Measurements from ENCODE around the gene S100A3.
"Not testable (repeated sequence)": the region's sequence is repeated elsewhere in the genome, so short reads cannot be mapped to it uniquely, and the experiment has no call there.

S100A3 gene

GRCh38 chr1:153521808-153522207 is 27.2 kb downstream of the S100A3 start:
- H3K4me3 ChIP-seq (ENCODE audit: low read length) = not testable (repeated sequence)

DNA sequence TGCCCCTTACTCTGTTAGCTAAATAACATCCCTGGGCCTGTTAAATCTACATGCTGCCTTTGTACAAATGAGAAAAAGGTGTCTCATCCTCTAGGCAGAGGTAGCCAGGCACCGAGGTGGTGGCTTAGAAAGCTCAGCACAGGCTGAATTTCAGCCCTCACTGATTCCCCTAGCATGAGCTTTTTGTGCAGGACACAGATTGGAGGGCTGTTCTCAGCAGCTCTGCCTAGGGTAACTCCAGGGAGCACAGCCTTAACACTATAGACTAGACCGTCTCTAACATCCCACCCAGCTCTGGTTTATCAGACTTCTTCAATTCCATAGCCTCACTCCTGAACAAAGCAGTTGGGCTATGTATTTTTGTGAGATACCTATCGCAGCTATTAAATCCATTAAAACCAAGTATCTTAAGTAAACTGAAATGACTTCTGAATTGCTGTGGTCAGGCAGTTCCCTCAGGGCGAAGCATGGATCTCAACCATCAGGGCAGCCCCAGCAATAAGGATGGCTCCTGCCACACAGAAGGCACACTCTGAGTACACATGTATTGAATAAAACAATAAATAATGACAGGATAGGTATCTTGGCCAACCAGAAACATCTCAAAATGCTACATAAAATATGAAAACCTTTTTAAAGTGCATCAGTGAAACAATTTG is 28.1 kb downstream of the S100A3 start:
- H3K4me3 ChIP-seq (ENCODE audit: low read length) = no peak overlapping the region
- DNase-seq (ENCODE audit: low read depth, low spot score) = no peak

More at GRCh38 chr1:153521808-153522207, 27.2 kb downstream of the S100A3 start:
- not testable (repeated sequence) for DNase-seq (ENCODE audit: low read depth, low spot score)

DNA sequence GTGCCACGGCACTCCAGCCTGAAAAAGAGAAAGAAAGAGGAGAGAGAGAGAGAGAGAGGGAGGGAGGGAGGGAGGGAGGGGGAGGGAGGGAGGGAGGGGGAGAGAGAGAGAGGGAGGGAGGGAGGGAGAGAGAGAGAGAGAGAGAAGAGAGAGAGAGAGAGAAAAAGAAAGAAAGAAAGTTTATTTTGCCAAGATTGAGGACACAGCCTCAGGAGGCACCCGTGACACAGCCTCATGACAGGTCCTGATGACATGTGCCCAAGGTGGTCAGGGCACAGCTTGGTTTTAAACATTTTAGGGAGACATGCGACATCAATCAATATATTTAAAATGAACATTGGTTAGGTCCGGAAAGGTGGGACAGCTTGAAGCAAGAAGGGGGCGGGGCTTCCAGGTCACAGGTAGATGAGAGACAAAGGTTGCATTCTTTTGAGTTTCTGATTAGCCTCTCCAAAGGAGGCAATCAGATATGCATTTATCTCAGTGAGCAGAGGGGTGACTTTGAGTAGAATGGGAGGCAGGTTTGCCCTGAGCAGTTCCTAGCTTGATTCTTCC is 28.8 kb downstream of the S100A3 start:
- not testable (repeated sequence) for H3K4me3 ChIP-seq (ENCODE audit: low read length); DNase-seq (ENCODE audit: low read depth, low spot score)

GRCh38 chr1:153519242-153519641 is 29.8 kb downstream of the S100A3 start:
- H3K4me3 ChIP-seq (ENCODE audit: low read length) = no peak overlapping the region
- no peak for DNase-seq (ENCODE audit: low read depth, low spot score)

DNA sequence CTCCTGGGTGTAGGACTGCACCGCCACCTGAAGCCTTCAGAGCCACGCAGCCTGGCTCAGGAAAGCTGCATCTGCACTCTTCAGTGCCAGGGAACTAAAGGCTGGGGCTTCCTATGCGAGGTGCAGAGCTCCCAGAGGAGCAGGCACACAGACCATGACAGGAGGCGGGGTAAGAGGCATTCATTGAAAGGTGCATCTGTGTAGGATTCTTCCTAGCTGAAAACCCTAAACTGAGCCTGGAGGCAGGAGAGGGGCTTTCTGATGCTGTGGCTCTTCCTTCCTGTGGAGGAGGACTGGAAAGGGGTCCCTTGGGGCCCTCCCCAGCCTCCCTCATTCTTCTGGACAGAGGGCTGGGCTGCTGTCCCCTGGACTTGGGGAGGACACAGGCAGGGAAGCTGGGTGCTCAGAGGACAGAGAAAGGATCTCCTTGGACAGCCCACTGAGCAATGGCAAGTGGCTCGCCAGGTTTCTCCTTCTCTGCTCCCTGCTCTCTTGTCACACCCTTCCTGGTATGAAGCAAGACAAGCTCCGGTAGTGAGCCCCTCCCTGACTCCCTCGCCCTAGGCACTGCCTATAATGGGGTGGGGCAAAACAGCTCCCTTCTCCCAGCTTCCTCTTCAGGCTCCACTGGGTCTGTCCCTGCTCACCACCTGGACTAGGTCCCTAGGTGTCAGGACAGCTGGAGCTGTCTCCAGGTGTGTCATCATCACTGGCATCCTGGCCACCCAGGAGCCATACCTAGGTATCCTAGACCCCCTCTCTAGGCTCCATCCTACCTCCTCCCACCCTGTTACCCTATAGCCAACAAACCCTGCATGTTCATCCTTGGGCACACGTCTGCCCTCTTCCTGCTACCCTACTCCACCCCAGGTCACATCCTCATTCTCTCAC is 33.3 kb downstream of the S100A3 start:
- H3K4me3 ChIP-seq (ENCODE audit: low read length) = no peak overlapping the region
- no peak for DNase-seq (ENCODE audit: low read depth, low spot score)

- no peak overlapping the region for H3K4me3 ChIP-seq (ENCODE audit: low read length)
- DNase-seq (ENCODE audit: low read depth, low spot score) = no peak
Measured at GRCh38 chr1:153513666-153514065, 35.4 kb downstream of the S100A3 start.

DNA sequence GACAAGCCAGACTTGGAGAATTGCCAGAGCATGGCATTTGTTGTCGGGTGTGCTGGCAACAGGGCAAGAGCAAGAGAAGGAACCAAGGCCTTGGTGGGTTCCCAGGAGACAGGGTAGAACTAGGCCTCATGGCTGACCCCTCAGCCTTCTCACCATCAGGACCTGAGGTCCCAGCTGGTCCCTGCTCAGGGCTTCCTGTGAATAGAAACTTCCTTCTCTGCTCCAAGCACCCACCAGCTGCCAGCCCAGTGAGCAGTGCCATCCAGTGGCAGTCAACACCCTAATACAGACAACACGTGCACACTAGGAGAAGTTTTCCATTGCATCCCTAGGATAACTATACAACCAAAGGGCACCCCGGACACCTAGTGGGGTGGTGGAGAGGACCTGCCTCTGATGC is 36.0 kb downstream of the S100A3 start:
- no peak overlapping the region for H3K4me3 ChIP-seq (ENCODE audit: low read length)
- DNase-seq (ENCODE audit: low read depth, low spot score) = no peak

DNA sequence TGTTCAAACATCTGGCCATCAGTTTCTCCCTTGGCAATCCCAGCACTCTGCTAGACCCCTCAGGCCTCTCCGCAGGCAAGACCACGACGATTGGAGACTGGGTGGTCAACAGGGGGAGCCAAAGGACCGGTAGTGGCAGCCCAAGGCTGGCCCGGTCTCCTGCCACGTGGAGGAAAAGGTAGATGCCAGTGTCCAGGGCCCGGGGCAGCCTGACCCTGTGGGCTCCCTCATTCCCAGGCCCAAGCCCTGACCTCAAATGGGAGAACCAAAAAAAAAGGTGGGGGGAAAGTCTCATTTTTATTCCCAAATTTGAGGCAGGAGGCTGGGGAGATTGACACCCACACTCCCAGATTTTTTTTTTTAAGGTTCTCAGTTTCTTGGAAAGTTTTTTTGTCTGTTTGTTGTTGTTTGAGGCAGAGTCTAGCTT is 38.1 kb downstream of the S100A3 start:
- peak; percentile 43 for DNase-seq (ENCODE audit: low read depth, low spot score)
- H3K4me3 ChIP-seq (ENCODE audit: low read length) = no peak overlapping the region

- peak; percentile 65 for DNase-seq (ENCODE audit: low read depth, low spot score)
- H3K4me3 ChIP-seq (ENCODE audit: low read length) = no peak overlapping the region
Measured at GRCh38 chr1:153509729-153510354, 39.2 kb downstream of the S100A3 start.

- DNase-seq (ENCODE audit: low read depth, low spot score) = no peak
- no peak overlapping the region for H3K4me3 ChIP-seq (ENCODE audit: low read length)
Measured at GRCh38 chr1:153509036-153509435, 40.0 kb downstream of the S100A3 start.

GRCh38 chr1:153507926-153508583 is 41.0 kb downstream of the S100A3 start:
- no peak overlapping the region for H3K4me3 ChIP-seq (ENCODE audit: low read length)
- DNase-seq (ENCODE audit: low read depth, low spot score) = no peak

DNA sequence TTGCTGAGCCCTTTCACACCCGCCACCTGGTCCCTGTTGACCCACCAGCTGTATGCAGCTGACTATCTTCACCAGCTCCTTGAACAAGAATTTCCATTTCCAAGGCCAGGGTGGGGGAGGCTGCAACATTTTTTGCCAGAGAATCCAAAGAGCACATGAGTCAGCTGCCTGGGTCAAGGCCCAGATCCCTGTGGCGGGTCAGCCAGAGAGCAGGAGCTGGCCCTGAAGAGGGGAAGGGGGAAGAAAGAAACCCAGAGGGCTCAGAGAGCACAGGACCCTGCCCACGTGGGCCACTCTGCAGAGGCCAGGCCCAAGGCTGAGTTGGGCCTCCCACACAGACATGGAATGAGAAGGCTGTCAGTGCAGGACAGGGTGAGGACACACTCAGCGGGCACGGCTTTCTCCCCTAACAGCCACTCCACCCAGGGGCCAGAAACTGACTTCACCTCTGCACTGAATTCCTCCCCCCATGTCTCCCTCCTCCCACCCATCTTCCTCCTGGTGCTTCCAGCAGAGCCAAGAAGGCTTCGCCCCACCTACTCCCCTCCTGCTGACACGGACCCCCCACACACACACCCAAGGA is 42.1 kb downstream of the S100A3 start:
- no peak for DNase-seq (ENCODE audit: low read depth, low spot score)
- no peak overlapping the region for H3K4me3 ChIP-seq (ENCODE audit: low read length)

DNA sequence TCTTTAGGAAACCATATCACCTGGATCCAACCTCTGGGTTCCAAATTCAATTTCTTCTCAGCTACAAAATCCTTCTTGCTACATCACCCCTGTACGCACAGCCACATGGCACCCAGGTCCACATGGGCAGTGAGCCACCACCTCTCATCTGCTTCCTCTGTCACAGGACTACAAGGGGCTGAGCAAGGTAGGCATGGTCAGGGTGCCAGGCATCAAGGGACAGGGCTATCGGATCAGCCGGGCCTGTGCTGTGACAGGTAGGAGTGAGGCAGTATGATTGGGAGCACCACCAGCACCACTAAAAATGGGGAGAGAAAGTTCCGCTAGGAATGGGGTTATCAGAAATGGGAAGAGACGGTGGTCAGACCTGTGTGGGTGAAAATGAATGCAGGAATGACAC is 42.7 kb downstream of the S100A3 start:
- no peak overlapping the region for H3K4me3 ChIP-seq (ENCODE audit: low read length)
- DNase-seq (ENCODE audit: low read depth, low spot score) = no peak

- DNase-seq (ENCODE audit: low read depth, low spot score) = no peak
- H3K4me3 ChIP-seq (ENCODE audit: low read length) = no peak overlapping the region
Measured at GRCh38 chr1:153505576-153505975, 43.5 kb downstream of the S100A3 start.

DNA sequence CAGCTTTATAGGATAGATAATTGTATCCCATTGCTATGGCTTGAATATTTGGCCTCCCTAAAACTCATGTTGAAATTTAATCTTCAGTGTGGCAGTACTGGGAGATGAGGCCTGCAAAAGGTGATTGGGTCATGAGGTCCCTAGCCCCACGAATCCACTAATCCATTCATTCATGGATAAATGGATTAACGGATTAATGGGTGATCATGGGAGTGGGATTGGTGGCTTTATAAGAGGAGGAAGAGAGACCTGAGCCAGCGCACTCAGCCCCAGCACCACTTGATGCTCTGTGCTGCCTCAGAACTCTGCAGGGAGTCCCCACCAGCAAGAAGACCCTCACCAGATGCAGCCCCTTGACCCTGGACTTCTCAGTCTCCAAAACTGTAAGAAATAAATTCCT is 45.3 kb downstream of the S100A3 start:
- no peak overlapping the region for H3K4me3 ChIP-seq (ENCODE audit: low read length)
- no peak for DNase-seq (ENCODE audit: low read depth, low spot score)

GRCh38 chr1:153498746-153499145 is 50.3 kb downstream of the S100A3 start:
- no peak for DNase-seq (ENCODE audit: low read depth, low spot score)
- no peak overlapping the region for H3K4me3 ChIP-seq (ENCODE audit: low read length)

Data from Jurkat, Clone E6-1 (cell line).